Stimulated activated CD8-positive, alpha-beta memory T cell treated with anti-CD3 and anti-CD28 coated beads, Interleukin-2, amount 100 ng/mL, for 48 hours (primary cell): ENCODE results near the gene OLFM1.

Experiments
- DNase-seq, 2 donors: peaks; one replicate each; pipeline ENCODE4 v3.0.0-alpha.2; 2020; ENCODE audit warnings: low read depth in 2 of 2

Gene OLFM1

DNA sequence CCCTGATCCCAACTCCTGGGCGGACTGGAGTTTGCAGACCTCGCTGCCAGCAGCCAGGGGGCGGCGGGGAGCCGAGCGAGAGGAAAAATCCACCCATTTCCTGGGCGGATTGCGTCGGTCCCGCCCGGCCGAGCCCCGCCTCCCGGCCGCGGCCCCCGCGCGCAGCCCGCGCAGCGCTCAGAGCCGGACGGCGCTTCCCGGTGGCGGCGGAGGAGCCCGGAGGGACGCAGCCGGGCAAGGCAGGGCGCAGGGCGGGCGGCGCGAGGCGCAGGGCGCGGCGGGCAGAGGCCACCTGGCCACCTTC, at the start of gene OLFM1:
Gene OLFM1 (plus strand): TSS at position 180 of the 304 bp plus-strand sequence. CDS start 322 bp downstream, outside the sequence.
- peak; percentile 15 to 17 for DNase-seq

DNA sequence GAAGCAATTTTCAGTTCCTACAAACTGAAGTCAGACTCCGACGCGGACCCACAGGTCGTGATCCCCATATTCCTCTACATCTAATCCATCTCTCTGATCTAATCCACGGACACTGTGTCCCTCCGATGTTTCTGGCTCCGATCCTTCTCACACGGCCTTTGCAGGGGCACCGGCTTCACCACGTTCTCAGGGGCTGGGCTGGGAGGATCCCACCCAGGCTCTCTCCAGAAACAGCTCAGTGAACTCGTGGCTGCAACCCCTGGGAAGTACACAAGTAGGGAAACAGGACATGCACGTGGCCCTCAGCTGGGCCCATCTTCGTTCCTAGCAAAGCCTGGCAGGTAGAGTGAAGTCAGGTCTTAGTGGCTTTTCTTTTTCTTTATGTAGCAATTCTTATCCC, 49.1 kb upstream of the OLFM1 start:
- DNase-seq: no peak

DNA sequence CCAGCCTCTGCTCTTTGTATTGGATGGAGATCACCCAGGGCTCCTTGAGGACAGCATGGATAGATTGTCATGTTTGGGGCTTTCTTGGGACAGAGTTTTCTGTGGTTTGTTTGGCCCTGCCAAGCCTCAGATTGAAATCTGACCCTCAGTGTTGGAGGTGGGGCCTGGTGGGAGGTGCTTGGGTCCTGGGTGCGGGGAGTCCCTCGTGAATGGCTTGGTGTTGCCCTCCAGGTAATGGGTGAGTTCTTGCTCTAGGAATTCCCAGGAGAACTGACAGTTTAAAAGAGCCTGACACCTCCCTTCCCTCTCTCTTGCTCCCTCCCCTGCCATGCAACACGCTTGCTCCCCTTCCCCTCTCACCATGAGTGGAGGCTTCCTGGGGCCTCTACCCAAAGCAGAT, 48.6 kb upstream of the OLFM1 start:
- no peak for DNase-seq

DNA sequence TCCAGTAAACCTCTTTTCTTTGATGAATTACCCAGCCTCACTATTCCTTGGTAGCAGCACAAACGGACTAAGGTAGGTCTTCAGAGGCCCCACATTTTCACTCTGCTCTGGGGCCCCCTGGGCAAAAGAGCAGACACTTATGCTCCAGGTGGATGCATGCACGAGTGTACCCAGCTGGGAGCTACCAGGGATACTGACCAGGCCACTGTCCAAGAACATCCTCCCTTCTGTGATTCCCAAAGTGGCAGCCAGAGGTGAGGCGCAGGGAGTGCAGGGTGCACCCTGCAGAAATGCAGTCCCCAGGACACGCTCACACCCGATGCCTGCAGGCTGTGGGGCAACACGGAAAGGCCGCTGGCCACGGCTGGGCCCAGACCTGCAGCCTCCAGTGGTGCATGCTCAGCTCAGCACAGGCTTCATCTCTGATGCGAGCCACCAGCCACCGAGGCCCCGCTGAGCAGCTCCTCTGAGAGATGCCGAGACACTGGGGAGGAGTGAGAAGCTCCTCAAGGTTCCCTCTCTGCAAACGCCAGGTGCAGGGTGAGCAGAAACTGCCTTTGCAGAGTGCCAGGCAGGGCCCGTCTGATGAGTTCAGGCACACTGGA, 48.1 kb upstream of the OLFM1 start:
- DNase-seq: no peak

DNA sequence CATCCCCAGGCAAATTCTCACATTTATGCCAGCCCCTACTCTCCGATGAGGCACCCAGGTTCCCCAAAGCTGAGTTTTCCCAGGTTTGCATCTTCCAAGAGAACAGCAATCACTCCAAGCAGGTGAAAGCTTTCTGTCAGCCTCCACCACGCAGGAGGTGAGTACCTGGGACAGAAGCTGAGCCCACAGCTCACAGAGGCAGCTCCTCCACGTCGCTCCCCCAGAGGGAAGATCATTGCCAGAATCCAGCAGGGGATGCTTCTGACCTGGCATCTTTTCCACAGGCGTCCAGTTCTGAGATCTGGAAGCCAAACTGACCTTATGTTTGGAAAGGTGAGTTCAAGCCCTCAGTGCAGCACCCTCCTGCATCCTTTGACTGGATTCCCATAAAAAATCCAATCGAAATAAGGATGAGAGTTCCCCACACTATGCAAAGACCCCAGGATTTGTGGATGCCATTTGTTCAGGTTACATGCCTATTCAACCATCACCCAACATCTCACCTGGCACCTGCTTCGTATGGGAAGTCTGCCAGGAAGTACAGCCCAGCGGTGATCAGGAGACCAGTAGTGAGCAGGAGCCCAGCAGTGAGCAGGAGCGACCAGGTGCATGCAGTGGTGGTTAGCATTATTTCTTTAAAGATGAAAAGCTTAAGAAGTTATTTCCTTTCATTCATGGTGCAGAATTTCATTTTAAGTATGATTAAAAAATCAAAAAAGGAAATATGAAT, 47.4 kb upstream of the OLFM1 start:
- no peak for DNase-seq

DNA sequence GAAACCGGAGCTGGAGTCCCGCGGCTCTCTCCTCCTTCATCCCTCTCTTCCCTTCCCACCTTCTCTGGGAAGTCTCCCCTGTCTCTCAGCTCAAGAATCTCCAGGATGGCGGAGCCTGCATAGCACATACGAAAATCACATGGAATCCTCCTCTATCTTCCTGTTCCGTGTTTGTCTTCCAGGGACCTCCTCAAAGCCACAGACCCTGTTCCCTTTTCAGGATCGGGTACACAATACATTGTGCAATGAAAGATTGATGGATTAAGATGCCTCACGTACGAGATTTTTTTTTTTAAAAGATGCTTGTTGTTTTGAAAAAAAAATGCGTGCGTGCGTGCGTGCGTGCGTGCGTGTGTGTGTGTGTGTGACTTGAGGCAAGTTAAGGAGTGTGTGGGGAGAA, 46.6 kb upstream of the OLFM1 start:
- DNase-seq: no peak

DNA sequence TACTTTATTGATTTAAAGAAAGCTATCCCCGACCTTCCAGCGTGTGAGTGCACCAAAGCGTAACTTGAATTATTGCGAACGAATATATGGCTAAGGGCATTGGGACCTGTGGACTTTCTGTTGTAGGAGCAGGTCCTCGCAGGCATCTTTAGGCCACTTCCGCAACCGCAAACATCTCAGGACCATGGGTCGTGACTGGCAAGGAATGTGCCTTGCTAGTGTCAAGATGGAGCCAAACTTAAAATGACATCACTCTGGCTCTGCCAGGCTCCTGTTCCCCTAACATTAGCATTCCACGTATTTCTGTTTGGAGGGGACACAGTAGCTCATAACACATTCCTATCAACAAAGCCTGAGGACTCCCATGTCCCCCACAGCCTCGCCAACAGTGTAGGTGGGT, 44.1 kb upstream of the OLFM1 start:
- DNase-seq: no peak

DNA sequence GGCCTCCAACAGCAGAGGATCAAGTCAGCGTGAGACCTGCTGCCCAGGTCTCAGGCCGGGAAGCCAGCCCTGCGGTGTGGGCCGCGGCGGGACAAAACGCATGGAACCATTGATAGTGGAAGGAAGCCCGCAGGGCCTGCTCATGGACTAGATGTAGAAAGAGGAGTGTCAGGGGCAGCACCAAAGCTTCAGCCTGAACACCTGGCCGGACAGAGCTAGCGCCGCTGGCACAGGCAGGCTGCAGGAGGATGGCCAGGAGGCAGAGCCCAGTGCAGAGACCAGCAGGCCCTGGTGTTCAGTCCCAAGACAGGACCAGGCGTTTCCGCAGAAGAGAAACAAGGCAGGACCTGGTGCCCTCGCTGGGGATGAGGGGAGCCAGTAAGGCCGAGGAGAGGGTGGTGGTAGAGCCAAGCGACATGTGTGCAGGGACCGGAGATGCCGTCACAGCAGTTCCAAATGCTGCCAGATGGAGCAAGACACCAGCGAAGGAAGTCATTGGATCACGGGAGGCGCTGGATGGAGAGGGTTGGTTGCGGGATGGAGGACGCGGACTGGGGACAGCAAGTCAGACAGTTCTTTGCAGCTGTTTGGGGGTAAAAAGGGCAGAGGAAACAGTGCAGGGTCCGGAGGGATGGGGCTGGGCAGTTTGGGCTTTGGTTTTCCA, 42.1 kb upstream of the OLFM1 start:
- DNase-seq: no peak

DNA sequence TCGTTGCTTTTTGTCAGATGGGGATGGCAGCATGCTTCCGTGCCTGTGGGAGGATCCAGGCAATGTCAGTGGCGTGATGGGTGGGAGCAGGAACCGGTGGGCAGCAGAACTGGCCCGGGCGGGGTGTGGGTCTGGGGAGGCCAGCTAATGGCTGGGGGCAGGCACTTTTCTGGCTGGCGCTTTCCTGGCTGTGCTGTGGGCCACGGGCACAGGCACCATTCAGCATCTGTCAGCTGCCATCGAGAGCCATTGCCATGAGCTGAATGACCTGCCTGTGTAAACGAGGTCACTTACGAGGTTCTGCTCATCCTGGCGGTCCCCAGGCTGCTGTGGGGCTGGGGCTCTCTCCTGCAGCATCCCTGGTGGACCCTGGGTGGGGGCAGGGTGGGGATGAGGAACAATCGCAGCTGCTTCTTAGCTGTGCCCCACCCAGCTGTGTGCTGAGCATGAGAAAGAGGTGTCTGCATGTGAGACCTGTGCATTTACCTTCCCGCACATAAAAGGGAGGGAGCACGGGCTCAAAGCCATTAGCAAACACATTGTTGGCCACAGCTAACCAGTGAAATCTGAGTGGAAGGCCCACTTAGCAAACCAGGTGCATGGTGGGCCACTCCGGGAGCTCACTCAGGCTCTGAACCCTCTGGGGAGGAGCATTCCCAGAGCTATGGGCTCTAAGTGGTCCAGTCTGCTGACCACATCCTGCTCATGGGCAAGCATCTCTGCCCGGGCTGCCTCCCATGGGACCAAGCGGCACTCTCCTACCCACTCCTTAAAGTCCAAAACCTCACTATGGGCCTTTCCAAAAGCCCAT, 41.3 kb upstream of the OLFM1 start:
- DNase-seq: no peak

DNA sequence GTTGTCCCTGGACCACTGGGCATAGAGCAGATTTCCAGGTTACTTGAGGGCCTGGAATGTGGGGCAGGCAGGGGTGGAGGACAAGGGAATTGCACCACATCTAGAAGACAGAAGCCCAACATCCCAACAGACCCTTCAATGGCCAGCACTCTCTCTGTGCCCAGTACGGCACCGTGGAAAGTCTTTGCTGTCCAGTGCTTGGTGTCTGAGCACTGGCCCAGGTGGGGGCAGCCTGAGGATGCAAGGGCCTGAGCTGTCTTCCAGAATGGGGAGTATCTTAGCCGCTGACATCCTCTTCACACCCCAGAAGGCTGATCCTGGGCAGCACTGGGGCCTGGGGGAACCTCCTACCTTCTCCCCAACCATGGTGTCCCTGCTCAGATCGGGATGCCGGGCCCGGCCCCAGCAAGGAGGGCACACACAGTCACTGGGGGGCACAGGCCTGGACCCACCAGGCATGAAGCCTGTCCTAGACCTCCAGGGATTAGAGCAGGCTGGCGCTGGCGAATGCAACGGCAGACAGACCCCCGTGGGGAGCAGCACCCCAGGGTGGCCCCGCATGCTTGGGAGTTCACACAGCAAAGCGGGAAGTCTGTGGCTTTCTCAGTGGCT, 40.6 kb upstream of the OLFM1 start:
- DNase-seq: no peak

DNA sequence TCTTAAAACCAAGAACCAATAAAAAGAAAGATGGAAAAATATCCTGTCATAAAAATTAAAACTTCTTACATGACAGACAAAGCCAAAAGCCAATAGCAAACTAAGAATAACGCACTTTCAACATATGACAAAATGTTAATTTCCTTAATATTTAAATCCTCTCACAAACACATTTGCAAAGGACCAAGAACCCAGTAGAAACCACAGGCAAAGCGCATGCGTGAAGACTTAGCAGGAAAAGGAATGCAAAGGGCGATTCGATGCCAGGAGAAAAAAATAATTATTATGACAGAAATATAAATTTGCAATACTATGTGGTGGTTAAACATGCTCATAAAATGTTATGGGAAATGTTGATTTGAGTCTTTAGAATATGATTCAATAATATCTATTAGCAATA, 39.9 kb upstream of the OLFM1 start:
- DNase-seq: no peak

DNA sequence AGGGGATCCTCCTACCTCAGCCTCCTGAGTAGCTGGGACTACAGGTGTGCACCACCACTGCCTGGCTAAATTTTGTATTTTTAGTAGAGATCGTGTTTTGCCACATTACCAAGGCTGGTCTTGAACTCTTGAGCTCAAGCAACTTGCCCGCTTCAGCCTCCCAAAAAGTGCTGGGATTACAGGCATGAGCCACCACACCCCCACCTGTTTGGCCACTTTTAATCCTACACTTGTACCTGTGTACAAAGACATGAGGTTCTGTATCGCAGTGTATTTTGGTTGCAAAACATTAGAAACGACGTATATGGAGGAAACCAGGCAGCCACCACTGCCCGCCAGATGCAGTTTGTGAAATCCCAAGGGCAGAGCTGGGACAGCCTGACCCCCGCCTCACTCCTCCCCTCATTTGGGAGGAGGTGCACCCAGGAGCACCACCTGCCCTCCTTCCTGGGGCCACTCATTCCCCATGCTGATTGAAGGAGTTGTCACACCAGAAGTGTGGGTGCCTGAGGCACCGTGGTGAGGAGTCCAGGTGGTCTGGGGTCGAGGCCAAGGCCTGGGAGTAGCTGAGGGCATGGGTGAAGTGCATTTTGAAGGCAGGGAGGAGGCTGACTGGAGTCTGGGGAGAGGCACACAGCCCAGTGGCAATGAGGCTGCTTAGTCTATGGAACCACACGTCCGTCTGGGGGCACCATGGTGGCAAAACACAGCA, 39.3 kb upstream of the OLFM1 start:
- no peak for DNase-seq

DNA sequence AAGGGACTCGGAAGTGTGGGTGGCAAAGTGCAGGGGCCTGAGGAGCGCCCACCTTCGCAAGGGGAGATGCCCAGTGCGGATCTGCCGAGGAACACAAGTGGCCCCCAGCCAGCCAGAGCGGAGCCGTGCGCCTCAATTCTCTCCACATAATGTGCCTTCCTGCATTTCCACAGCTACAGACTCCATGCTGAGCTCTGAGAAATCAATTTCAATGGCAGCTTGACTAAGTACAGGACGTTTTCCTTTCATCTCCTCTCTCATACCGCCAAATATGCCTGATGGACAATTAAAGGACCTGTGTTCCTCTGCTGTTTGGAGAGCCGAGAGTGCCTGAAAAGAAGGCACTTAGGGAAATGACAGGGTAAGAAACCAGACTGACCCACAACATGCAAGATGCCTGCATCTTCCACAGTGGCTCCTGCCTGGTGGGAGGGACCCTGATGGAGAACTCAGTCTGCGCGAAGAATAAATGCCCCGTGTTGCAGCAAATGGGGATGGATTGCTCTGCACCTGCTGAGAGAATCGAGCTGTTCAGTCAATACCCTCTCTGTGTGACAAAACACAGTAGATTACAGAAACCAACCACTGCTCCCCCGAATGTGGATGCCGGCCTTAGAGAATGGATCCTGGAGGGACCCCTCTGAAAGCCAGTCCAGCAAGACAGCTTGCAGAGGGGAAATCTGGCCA, 38.6 kb upstream of the OLFM1 start:
- DNase-seq: no peak

DNA sequence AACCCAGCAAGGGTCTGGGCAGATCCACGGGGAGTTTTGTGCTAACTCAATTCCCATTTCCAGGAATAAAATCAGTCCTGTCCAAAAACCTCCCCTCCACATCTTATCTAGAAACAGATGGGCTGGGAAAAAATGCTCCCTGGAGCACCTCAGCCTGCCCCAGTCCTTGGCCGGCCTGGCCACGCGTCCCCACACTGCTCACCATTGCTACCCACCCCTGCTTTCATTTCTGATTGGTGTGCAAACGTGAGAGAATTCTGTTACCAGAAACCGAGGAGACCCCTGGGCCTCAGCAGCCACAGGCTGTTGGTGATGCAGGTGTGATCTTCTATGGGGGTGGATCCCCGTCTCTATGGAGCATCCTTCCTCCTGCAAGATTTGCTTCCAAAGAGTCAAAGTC, 38.0 kb upstream of the OLFM1 start:
- no peak for DNase-seq

DNA sequence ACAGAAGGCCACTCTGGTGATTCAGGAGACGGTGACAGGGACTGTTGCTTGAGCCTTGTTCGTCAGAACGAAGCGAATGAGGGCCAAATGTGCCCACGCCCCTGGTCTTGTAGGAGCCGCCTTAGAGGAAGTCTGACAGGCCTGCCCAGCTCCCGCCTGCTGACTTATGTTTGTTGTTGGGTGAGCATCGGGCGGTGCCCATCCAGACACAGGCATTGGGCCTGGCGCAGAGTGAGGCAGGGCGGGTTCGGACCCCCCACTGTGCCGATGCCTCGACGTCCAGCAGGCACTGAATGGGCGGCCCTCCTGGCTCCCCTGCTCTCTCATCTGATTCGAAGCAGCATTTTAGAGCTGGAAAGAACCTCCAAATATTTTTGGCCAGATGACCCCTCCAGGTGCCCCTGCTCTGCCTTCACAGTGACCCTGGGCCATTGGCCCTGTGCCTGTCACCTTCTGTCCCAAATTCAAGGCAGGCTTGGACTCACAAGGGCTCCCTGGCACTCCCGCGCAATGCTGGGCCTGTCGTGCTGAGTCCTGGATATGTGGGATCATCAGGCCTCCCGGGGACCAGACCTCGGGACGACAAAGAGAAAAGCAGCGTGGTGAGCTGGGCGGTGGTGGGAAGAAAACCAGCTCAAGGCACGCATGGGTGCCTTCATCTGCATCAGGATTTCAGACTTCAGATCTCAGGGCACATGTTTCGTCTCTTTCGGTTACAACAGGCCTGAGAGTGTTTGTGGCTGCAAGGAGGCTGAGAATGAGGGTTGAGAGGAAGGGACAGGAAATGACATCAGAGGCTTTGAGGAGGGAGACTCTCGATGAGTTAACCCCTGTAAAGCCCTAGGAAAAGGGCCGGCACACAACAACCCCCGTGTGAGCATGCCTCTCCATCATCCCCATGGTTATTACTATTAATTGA, 37.1 kb upstream of the OLFM1 start:
- no peak for DNase-seq

DNA sequence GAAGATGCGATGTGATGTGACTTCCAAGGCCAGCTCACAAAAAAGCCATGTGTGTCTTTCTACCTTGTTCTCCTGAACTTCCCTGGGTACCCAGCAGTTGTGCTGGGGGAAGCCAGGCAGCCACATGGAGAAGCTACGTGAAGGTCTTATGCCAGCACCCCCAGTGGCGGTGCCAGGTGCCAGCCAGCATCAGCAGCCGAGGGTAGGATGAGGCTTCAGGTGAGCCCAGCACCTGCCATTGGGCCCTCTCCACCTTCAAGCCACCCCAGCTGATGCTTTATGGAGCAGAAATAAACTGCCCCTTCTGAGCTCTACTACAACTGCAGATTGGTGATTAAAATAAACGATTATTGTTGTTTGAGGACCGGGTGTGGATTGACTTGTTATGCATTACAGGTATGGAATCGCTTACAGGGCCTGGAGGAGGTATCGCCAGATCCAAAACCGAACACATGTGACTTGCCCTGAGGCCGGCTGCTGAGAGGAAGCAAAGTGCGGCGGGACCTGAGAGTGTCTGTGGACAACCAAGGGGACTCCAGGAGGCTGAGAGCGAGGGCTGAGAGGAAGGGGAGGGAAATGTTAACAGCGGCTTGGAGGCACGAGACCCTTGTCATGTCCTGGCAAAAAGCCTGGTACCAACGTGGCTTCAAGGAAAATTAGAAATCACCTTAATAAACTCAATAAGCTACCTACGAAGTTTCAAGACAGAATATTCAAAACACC, 36.0 kb upstream of the OLFM1 start:
- DNase-seq: no peak

DNA sequence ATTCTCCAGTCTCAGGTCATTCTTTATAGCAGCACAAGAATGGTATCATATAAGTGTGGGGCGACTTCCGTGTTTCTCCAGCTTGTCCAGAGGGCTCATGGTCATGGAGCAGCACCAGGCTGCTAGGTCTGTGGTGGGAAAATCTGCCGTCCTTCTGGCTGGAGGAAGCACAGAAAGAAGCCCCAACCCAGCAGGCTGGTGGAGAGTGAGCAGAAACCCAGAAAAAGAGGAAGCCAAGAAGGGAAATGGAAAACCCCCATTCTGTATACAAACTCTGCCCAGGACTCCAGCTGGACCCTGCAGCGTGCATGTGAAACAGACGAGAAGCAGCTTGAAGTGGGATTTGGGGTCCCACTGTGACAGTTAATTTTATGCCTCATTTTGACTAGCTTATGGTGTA, 34.3 kb upstream of the OLFM1 start:
- no peak for DNase-seq

DNA sequence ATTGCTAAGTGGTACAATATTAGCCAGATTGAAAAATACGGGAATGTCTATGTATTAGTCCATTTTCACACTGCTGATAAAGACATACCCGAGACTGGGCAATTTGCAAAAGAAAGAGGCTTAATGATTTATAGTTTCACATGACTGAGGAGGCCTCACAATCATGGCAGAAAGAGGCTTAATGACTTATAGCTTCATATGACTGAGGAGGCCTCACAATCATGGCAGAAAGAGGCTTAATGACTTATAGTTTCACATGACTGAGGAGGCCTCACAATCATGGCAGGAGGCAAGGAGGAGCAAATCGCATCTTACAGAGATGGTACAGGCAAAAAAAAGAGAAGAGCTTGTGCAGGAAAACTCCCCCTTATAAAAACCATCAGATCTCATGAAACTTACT, 32.3 kb upstream of the OLFM1 start:
- DNase-seq: no peak

DNA sequence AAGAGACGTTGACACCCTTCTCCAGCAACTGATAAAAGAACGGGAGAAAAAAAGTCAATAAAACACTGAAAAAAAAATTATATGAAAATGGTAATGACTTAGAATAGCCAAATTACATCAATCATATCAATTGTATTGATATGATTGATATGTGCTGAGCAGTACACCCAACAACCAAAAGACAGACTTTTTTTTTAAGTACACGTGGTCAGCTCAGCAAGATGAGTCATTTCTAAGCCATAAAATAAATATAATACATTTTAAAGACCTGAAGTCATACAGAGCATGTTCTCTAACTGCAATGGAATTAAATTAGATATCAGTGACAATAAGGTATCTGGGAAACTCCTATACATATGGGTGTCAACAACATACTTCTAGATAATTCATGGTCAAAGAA, 30.9 kb upstream of the OLFM1 start:
- DNase-seq: no peak
